Calu3 (cell line): ENCODE data around the gene CHMP2A. TPM values are rescaled to one million over a fixed set of nuclear protein-coding genes. Genes with fewer than 3 reads are reported as not detected.

Experiments
- BruUV-seq: library from RNA; stranded (reverse); fragments of 400-500 nt; replicated peaks from 2 replicates; lab custom pipeline; 2021; lab: Mats Ljungman, UMichigan
- CTCF ChIA-PET: fragments of 300-600 bp; sonication (Branson Sonifier 250); formaldehyde crosslinking; loops from one replicate; lab custom pipeline; 2022; ENCODE audit warnings: antibody characterized with exemption; lab: Charles Lee
- DNase-seq: peaks from one replicate; pipeline ENCODE4 v3.0.0; 2022
- H3K27ac Mint-ChIP-seq: one replicate; pipeline ENCODE4 v1.8.0; 2022; ENCODE audit warnings: mixed read lengths; ENCODE audit not compliant: unreplicated experiment
- H3K27me3 Mint-ChIP-seq: one replicate; pipeline ENCODE4 v1.8.0; 2022; ENCODE audit warnings: mixed read lengths; ENCODE audit not compliant: unreplicated experiment
- H3K36me3 Mint-ChIP-seq: one replicate; pipeline ENCODE4 v1.8.0; 2022; ENCODE audit warnings: mild to moderate bottlenecking, moderate library complexity, mixed read lengths; ENCODE audit not compliant: insufficient read depth, unreplicated experiment
- H3K4me1 Mint-ChIP-seq: one replicate; pipeline ENCODE4 v1.8.0; 2022; ENCODE audit warnings: mild to moderate bottlenecking, low read depth, mixed read lengths; ENCODE audit not compliant: unreplicated experiment
- H3K4me3 Mint-ChIP-seq: one replicate; pipeline ENCODE4 v1.8.0; 2022; ENCODE audit warnings: mild to moderate bottlenecking, low read depth, moderate library complexity, mixed read lengths; ENCODE audit not compliant: unreplicated experiment
- H3K9me3 Mint-ChIP-seq: one replicate; pipeline ENCODE4 v1.8.0; 2022; ENCODE audit warnings: low read depth, mixed read lengths; ENCODE audit not compliant: unreplicated experiment
- CTCF ChIP-seq: fragments of 200-600 bp; IDR thresholded peaks from one replicate; pipeline ENCODE4 v1.8.0; 2022; ENCODE audit warnings: antibody characterized with exemption; ENCODE audit not compliant: unreplicated experiment
- intact Hi-C: fragments of 100-400 bp; cut with micrococcal nuclease; formaldehyde crosslinking; loops from one replicate; pipeline ENCODE4 v1.10.0; 2022; ENCODE audit not compliant: unreplicated experiment
- total RNA-seq: library from RNA; stranded (reverse); gene quantifications from 2 replicates; pipeline ENCODE4 v1.2.3, GENCODE V29; 2022

The CHMP2A gene
- total RNA-seq, 1 experiment from 2014 or later: 168 TPM

DNA sequence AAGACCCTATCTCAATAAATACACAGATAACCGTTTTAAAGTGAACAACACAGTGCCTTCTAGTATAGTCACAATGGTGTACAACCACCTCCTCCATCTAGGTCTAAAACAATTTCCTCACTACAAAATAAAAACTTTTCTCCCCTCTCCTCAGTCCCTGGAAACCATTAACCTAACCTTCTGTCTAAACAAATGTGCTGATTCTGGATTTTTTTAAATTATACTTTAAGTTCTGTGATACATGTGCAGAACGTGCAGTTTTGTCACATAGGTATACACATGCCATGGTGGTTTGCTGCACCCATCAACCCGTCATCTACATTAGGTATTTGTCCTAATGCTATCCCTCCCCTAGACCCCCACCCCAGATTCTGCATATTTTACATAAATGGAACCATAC is 25.5 kb downstream of the CHMP2A start:
- H3K27ac Mint-ChIP-seq: no peak overlapping the region
- DNase-seq: no peak
- CTCF ChIA-PET: interaction anchor here (0.6 to 1.6 kb wide), 2 partner anchors 9 to 30 kb away, joined by 4 to 9 read pairs; partner anchors contain the start of gene ZBTB45
- H3K4me3 Mint-ChIP-seq: no peak overlapping the region
- no peaks in the 10 kb centered on the region for H3K36me3 Mint-ChIP-seq
- intact Hi-C loops: no loop called here
- no peaks in the 10 kb centered on the region for H3K4me1 Mint-ChIP-seq
- no peak for TF ChIP-seq CTCF
- no peaks in the 10 kb centered on the region for H3K9me3 Mint-ChIP-seq
- peaks cover 47% of the 10 kb centered on the region for H3K27me3 Mint-ChIP-seq
- no TSS peak for BruUV-seq

DNA sequence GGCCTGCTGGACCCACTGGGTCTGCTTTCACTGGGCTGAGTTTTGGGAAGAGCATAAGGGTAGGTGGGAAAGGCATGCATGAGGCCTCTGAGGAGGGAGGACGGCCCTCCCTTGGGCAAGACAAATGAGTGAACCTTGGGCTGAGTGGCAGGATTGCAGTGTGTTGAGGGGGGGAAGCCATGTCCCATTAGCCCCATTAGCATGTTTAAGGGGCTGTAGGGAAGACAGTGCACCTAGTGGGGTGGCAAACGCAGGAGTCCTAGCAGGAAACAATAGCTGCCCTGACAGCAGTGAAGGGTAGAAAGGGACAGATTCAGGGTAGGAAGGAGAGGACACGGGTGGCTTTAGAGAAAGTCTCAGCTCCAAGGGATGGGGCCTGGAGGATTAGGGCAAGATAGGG is 32.2 kb downstream of the CHMP2A start:
- no TSS peak for BruUV-seq
- peaks cover 30% of the 10 kb centered on the region for H3K36me3 Mint-ChIP-seq
- H3K4me3 Mint-ChIP-seq: no peak overlapping the region
- H3K27ac Mint-ChIP-seq: no peak overlapping the region
- H3K9me3 Mint-ChIP-seq: no peaks in the 10 kb centered on the region
- intact Hi-C loops: no loop called here
- peaks cover 23% of the 10 kb centered on the region for H3K4me1 Mint-ChIP-seq
- CTCF ChIA-PET: no interaction called here
- TF ChIP-seq CTCF: no peak
- no peak for DNase-seq
- H3K27me3 Mint-ChIP-seq: no peaks in the 10 kb centered on the region

DNA sequence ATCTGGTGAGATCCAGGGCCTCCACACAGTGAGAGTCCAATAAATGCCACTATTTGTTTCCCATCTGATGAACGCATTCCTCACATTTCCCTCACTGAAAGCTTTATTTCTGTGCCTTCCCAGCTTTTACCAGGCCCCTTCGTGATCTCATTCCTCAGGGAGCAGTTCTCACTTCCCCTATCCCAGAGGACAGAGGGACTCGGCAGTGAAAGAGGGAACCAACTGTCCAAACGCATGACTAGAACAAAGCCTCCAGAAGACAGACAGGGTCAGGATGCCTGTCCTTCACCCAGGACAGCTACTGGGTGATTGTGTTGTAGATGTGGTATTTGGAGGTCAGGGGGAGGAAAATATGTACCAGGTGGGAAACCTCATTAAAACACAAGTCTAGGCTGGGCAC is 33.3 kb downstream of the CHMP2A start:
- no peak overlapping the region for H3K27ac Mint-ChIP-seq
- BruUV-seq: no TSS peak
- intact Hi-C loops: no loop called here
- no peak for TF ChIP-seq CTCF
- CTCF ChIA-PET: interaction anchor here (0.6 to 1.3 kb wide), 2 partner anchors 33 to 38 kb away, joined by 4 to 5 read pairs; partner anchors contain the start of gene CHMP2A
- H3K4me3 Mint-ChIP-seq: no peak overlapping the region
- peaks cover 40% of the 10 kb centered on the region for H3K36me3 Mint-ChIP-seq
- H3K27me3 Mint-ChIP-seq: no peaks in the 10 kb centered on the region
- no peaks in the 10 kb centered on the region for H3K9me3 Mint-ChIP-seq
- H3K4me1 Mint-ChIP-seq: peaks cover 25% of the 10 kb centered on the region
- DNase-seq: no peak

- CTCF ChIA-PET: interaction anchor here (0.8 to 3.5 kb wide), 12 partner anchors 9 to 670 kb away, joined by 3 to 28 read pairs (median 6); partner anchors contain the start of genes CHMP2A, RPS5, TRIM28 and UBE2M
- TSS peak; percentile 92 for BruUV-seq
- Mint-ChIP-seq H3K27ac (peak overlapping the region; percentile 75), H3K27me3 (no peaks in the 10 kb centered on the region), H3K4me3 (peak overlapping the region; percentile 88), H3K36me3 (peaks cover 54% of the 10 kb centered on the region), H3K4me1 (peaks cover 33% of the 10 kb centered on the region), H3K9me3 (no peaks in the 10 kb centered on the region)
- TF ChIP-seq CTCF: no peak
- no peak for DNase-seq
- intact Hi-C loops: no loop called here
Observed at GRCh38 chr19:58520257-58520599, 34.7 kb downstream of the CHMP2A start.
